Measurements from ENCODE around the gene LRRC7. TPM values are rescaled to one million over a fixed set of nuclear protein-coding genes. Genes with fewer than 3 reads are reported as not detected.

The LRRC7 gene
- total and polyA plus RNA-seq, 2 of the 8 experiments (the other 6 are each of a cell fraction or from before 2014, with no cell fraction given) = 0.03 to 0.17 TPM

- TF ChIP-seq CHD7 (IDR thresholded peaks at IDR 0.05; ENCODE audit: insufficient replicate concordance, low read length) (no peak), RAD21 (IDR thresholded peaks at IDR 0.05 in 1 of 2, conservative IDR thresholded peaks at IDR 0.05 in 1 of 2; ENCODE audit: low read depth in 2 of 2, low read length in 2 of 2) (no peak), POLR2A (IDR thresholded peaks at IDR 0.05; ENCODE audit: control extremely low read depth in 1 of 2, low read depth in 2 of 2, low read length in 2 of 2) (no peak), GTF2F1 (IDR thresholded peaks at IDR 0.05; ENCODE audit: borderline replicate concordance, low read depth, low read length) (no peak), POU5F1 (IDR thresholded peaks at IDR 0.05; ENCODE audit: low read depth, low read length) (no peak), SIRT6 (IDR thresholded peaks at IDR 0.05; ENCODE audit: low read length) (no peak), HDAC6 (IDR thresholded peaks at IDR 0.05; ENCODE audit: low read depth, low read length) (no peak), CEBPB (IDR thresholded peaks at IDR 0.05; ENCODE audit: low read depth, low read length) (no peak), CBX5 (IDR thresholded peaks at IDR 0.05; ENCODE audit: low read depth, low read length) (no peak), FOSL1 (IDR thresholded peaks at IDR 0.05; ENCODE audit: insufficient read depth, low read depth, low read length) (no peak), HDAC2 (IDR thresholded peaks at IDR 0.05; ENCODE audit: borderline replicate concordance in 1 of 2, low read depth in 2 of 2, low read length in 2 of 2) (no peak)
Measured at GRCh38 chr1:69987881-69988280, 420.2 kb downstream of the LRRC7 start (continued).
